ENCODE measurements around the gene NPAT. TPM values are rescaled to one million over a fixed set of nuclear protein-coding genes. Genes with fewer than 3 reads are reported as not detected.

The NPAT gene
- total RNA-seq, 1 donor from 2014 or later = 15.7 TPM

DNA sequence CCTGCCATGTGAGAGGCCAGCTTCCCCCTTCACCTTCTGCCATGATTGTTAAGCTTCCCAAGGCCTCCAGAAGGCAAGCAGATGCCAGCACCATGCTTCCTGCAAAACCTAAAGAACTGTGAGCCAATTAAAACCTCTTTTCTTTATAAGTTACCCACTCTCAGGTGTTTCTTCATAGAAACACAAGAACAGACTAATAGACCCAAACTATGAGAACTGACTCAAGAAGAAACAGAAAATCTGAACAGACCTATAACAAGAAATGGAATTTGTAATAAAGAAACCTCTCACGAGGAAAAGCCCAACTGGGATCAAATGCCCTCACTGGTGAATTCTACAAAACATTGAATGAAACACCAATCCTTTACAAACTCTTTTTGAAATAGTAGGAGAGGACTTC, 12.0 kb downstream of the NPAT start:
- peak overlapping the region; percentile 56 for H3K4me3 Mint-ChIP-seq (ENCODE audit: unreplicated experiment)
- DNase-seq (ENCODE audit: low spot score) = no peak
- H3K36me3 Mint-ChIP-seq (ENCODE audit: low read depth, unreplicated experiment) = peaks cover 40% of the 10 kb centered on the region
- H3K27ac Mint-ChIP-seq (ENCODE audit: unreplicated experiment) = no peak overlapping the region
- H3K4me1 Mint-ChIP-seq (ENCODE audit: unreplicated experiment) = no peaks in the 10 kb centered on the region
- H3K27me3 Mint-ChIP-seq (ENCODE audit: unreplicated experiment) = no peaks in the 10 kb centered on the region
- H3K9me3 Mint-ChIP-seq (ENCODE audit: unreplicated experiment) = no peaks in the 10 kb centered on the region
- TF ChIP-seq, protein P1, sequence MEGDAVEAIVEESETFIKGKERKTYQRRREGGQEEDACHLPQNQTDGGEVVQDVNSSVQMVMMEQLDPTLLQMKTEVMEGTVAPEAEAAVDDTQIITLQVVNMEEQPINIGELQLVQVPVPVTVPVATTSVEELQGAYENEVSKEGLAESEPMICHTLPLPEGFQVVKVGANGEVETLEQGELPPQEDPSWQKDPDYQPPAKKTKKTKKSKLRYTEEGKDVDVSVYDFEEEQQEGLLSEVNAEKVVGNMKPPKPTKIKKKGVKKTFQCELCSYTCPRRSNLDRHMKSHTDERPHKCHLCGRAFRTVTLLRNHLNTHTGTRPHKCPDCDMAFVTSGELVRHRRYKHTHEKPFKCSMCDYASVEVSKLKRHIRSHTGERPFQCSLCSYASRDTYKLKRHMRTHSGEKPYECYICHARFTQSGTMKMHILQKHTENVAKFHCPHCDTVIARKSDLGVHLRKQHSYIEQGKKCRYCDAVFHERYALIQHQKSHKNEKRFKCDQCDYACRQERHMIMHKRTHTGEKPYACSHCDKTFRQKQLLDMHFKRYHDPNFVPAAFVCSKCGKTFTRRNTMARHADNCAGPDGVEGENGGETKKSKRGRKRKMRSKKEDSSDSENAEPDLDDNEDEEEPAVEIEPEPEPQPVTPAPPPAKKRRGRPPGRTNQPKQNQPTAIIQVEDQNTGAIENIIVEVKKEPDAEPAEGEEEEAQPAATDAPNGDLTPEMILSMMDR (IDR thresholded peaks at IDR 0.05; ENCODE audit: unreplicated experiment) = no peak

DNA sequence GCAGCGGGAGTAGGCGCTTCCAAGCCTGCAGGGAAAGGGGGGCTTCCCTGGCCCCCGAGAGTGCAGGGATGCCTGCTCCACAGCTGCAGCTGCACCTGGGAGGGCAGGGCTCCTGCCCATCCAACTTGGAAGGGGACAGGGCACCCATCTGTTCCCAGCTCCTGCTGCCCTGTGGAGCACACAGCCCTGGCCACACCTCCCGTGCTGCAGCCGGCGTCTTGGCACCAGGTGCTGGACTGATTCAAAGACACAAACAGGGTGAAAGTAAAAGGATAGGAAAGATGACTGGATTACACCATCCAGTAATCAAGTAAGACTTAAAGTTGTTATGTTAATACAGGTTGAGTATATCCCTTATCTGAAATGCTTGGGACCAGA, 14.8 kb downstream of the NPAT start:
- Mint-ChIP-seq H3K27me3 (ENCODE audit: unreplicated experiment) (peaks cover 3% of the 10 kb centered on the region), H3K27ac (ENCODE audit: unreplicated experiment) (no peak overlapping the region), H3K4me1 (ENCODE audit: unreplicated experiment) (no peaks in the 10 kb centered on the region), H3K4me3 (ENCODE audit: unreplicated experiment) (no peak overlapping the region), H3K36me3 (ENCODE audit: low read depth, unreplicated experiment) (peaks cover 62% of the 10 kb centered on the region), H3K9me3 (ENCODE audit: unreplicated experiment) (no peaks in the 10 kb centered on the region)
- TF ChIP-seq, protein P1 (IDR thresholded peaks at IDR 0.05; ENCODE audit: unreplicated experiment) = no peak
- no peak for DNase-seq (ENCODE audit: low spot score)

DNA sequence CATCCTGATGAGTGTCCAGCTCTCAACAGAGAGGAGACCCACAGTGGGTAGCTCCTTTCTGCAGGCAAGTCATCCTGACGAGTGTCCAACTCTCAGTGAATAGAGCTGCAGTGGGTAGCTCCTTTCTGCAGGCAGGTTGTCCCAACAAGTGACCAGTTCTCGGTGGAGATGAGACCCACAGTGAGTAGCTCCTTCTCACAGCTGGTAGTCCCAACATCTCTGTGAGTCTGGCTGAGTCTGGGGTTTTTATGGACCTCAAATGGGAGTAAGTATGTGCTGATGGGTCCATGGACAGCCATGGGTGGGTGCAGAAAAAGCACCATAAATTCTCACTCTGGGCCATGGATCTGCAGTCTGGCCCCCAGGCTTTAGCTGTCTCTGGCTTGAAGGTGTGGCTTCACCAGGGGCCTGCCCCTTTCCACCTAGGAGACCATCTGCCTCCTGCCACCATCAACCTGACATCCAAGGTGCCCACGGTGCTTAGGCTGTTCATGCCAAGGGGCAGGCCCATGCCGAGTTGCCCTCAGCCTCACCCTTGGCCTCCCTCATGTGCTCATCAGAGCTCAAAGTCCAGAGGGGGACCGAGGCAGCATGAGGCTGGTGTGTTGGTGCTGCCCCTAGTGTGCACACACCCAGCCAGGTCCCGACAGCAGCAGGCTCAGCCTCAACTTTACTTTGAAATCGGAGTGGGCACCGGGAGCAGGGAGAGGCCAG, 15.3 kb downstream of the NPAT start:
- DNase-seq (ENCODE audit: low spot score) = no peak
- H3K9me3 Mint-ChIP-seq (ENCODE audit: unreplicated experiment) = no peaks in the 10 kb centered on the region
- peak overlapping the region; percentile 47 for H3K4me3 Mint-ChIP-seq (ENCODE audit: unreplicated experiment)
- no peaks in the 10 kb centered on the region for H3K4me1 Mint-ChIP-seq (ENCODE audit: unreplicated experiment)
- H3K27me3 Mint-ChIP-seq (ENCODE audit: unreplicated experiment) = peaks cover 3% of the 10 kb centered on the region
- TF ChIP-seq, protein P1 (IDR thresholded peaks at IDR 0.05; ENCODE audit: unreplicated experiment) = no peak
- H3K36me3 Mint-ChIP-seq (ENCODE audit: low read depth, unreplicated experiment) = peaks cover 62% of the 10 kb centered on the region
- no peak overlapping the region for H3K27ac Mint-ChIP-seq (ENCODE audit: unreplicated experiment)

DNA sequence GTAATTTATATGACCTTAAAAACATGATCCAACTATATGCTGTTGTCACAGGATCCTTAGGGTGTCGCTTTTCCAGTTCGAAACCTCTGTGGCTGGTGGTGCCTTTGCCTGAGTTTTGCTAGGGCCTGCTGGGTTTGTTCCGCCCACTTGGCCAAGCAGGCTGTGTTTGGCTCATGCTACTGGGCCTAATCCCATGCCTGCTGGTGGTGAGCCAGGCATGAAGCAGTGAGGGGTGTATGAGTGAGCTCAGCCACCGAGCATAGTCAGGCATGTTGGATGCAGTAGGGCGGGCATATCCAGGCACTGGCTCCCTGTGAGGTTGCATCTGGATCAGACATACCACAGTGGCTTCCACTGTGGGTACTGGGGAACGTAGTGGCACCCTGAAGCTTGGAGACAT, 16.3 kb downstream of the NPAT start:
- no peaks in the 10 kb centered on the region for H3K9me3 Mint-ChIP-seq (ENCODE audit: unreplicated experiment)
- peaks cover 62% of the 10 kb centered on the region for H3K36me3 Mint-ChIP-seq (ENCODE audit: low read depth, unreplicated experiment)
- H3K4me3 Mint-ChIP-seq (ENCODE audit: unreplicated experiment) = peak overlapping the region; percentile 86
- peaks cover 3% of the 10 kb centered on the region for H3K27me3 Mint-ChIP-seq (ENCODE audit: unreplicated experiment)
- H3K4me1 Mint-ChIP-seq (ENCODE audit: unreplicated experiment) = no peaks in the 10 kb centered on the region
- DNase-seq (ENCODE audit: low spot score) = no peak
- no peak overlapping the region for H3K27ac Mint-ChIP-seq (ENCODE audit: unreplicated experiment)
- TF ChIP-seq, protein P1 (IDR thresholded peaks at IDR 0.05; ENCODE audit: unreplicated experiment) = no peak

DNA sequence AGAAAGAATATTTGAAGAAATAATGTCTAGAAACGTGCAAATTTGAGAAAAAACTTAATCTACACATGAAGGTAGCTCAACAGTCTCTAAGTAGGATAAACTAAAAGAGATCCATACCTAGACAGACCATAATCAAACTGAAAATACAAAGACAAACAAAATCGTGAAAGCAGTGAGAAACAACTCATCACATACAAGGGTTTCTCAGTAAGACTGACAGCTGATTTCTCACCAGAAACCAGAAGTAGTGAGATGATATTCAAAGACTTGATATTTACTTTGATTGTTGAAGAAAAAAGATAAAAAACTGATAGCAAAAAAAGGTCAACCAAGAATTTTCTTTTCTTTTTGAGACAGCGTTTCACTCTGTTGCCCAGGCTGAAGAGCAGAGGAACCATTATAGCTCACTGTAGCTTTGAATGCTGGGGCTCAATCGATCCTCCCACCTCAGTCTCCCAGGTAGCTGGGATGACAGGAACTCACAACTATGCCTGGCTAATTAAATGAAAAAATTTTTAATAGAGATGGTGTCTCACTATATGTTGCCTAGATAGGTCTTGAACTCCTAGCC, 17.4 kb downstream of the NPAT start:
- peaks cover 53% of the 10 kb centered on the region for H3K36me3 Mint-ChIP-seq (ENCODE audit: low read depth, unreplicated experiment)
- no peaks in the 10 kb centered on the region for H3K9me3 Mint-ChIP-seq (ENCODE audit: unreplicated experiment)
- no peak overlapping the region for H3K4me3 Mint-ChIP-seq (ENCODE audit: unreplicated experiment)
- H3K27me3 Mint-ChIP-seq (ENCODE audit: unreplicated experiment) = peaks cover 3% of the 10 kb centered on the region
- H3K27ac Mint-ChIP-seq (ENCODE audit: unreplicated experiment) = no peak overlapping the region
- TF ChIP-seq, protein P1 (IDR thresholded peaks at IDR 0.05; ENCODE audit: unreplicated experiment) = no peak
- H3K4me1 Mint-ChIP-seq (ENCODE audit: unreplicated experiment) = no peaks in the 10 kb centered on the region
- DNase-seq (ENCODE audit: low spot score) = no peak

Measured in endothelial cell (in vitro differentiated cells).